HT-29 (cell line): ENCODE measurements around the gene FBXO36. TPM values are rescaled to one million over a fixed set of nuclear protein-coding genes. Genes with fewer than 3 reads are reported as not detected.
"Not testable (repeated sequence)": the region's sequence is repeated elsewhere in the genome, so short reads cannot be mapped to it uniquely, and the experiment has no call there.

ENCODE experiments used
- DNase-seq: peaks from one replicate; pipeline ENCODE4 v3.0.0-alpha.2; 2015; ENCODE audit warnings: low spot score
- total RNA-seq: library from RNA; depleted of rRNA; stranded (reverse); fragments of >200 nt; shearing (Covaris generic); gene quantifications from 2 replicates; pipeline ENCODE4 v1.2.3, GENCODE V29; 2014

Gene FBXO36
- total RNA-seq, 1 experiment from 2014 or later: 0.48 TPM

GRCh38 chr2:229910832-229911412 lies 11.4 kb upstream of the FBXO36 start:
- peak; percentile 35 for DNase-seq

- DNase-seq: no peak
These were observed 8.1 kb upstream of the FBXO36 start for GRCh38 chr2:229914171-229914570.

GRCh38 chr2:229917793-229918192 lies 4.5 kb upstream of the FBXO36 start:
- DNase-seq: no peak

GRCh38 chr2:229920011-229920641 lies 2.2 kb upstream of the FBXO36 start:
- DNase-seq: no peak

GRCh38 chr2:229921101-229921891 lies 1.0 kb upstream of the FBXO36 start:
- peak; percentile 79 for DNase-seq

GRCh38 chr2:229921892-229922448 lies 333 bp upstream of the FBXO36 start, which contains the start of gene TRIP12:
TSS of gene TRIP12 (minus strand) at chr2:229922009. CDS start at chr2:229880079, 41,930 bp downstream.
- peak; percentile 91 for DNase-seq

- not testable (repeated sequence) for DNase-seq
These were observed 2.2 kb downstream of the FBXO36 start for GRCh38 chr2:229924541-229924940.

- DNase-seq: no peak
These were observed 2.9 kb downstream of the FBXO36 start for GRCh38 chr2:229925201-229925600.

- no peak for DNase-seq
These were observed 5.6 kb downstream of the FBXO36 start for GRCh38 chr2:229927817-229928321.

GRCh38 chr2:229930656-229931055 lies 8.4 kb downstream of the FBXO36 start:
- no peak for DNase-seq

GRCh38 chr2:229931241-229931640 lies 8.9 kb downstream of the FBXO36 start:
- no peak for DNase-seq

GRCh38 chr2:229937537-229937936 lies 15.2 kb downstream of the FBXO36 start:
- DNase-seq: no peak

GRCh38 chr2:229942671-229943070 lies 20.4 kb downstream of the FBXO36 start:
- DNase-seq: no peak

GRCh38 chr2:229943171-229943570 lies 20.9 kb downstream of the FBXO36 start:
- DNase-seq: no peak

- DNase-seq: no peak
These were observed 21.6 kb downstream of the FBXO36 start for GRCh38 chr2:229943770-229944449.

- no peak for DNase-seq
These were observed 23.7 kb downstream of the FBXO36 start for GRCh38 chr2:229945975-229946374.

GRCh38 chr2:229947544-229947943 lies 25.2 kb downstream of the FBXO36 start:
- DNase-seq: no peak

GRCh38 chr2:229952256-229952835 lies 30.0 kb downstream of the FBXO36 start:
- DNase-seq: no peak

- no peak for DNase-seq
These were observed 33.4 kb downstream of the FBXO36 start for GRCh38 chr2:229955663-229956062.

GRCh38 chr2:229956491-229956890 lies 34.2 kb downstream of the FBXO36 start:
- DNase-seq: no peak

- not testable (repeated sequence) for DNase-seq
These were observed 41.3 kb downstream of the FBXO36 start for GRCh38 chr2:229963596-229963995.
